GM18858 (cell line): Measurements from ENCODE around the gene PRKX.
"Not testable (repeated sequence)": the region's sequence is repeated elsewhere in the genome, so short reads cannot be mapped to it uniquely, and the experiment has no call there.

ENCODE experiments used
- ATAC-seq: cut with Tn5 transposase; IDR thresholded peaks from one replicate; pipeline ENCODE4 v1.9.1; 2021; ENCODE audit not compliant: unreplicated experiment

PRKX gene

DNA sequence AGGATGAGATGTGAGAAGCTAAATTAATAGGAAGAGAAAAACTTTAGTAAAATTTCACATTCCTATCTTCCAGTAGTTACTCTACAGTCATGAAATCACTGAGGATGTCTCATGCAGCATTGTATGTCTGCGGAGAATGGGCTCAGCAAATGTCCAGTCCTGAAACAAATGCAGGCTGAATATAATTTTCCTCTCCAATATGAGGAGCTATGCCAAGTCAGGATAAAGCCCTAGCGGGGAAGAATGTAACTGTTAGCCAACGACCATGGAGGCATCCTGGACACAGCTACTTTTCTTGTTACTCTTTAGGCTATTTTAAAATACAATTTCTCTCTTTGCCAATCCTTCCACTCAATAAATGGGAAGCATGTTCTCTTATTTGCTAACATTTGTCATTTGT is 127.7 kb downstream of the PRKX start:
- ATAC-seq: no peak

DNA sequence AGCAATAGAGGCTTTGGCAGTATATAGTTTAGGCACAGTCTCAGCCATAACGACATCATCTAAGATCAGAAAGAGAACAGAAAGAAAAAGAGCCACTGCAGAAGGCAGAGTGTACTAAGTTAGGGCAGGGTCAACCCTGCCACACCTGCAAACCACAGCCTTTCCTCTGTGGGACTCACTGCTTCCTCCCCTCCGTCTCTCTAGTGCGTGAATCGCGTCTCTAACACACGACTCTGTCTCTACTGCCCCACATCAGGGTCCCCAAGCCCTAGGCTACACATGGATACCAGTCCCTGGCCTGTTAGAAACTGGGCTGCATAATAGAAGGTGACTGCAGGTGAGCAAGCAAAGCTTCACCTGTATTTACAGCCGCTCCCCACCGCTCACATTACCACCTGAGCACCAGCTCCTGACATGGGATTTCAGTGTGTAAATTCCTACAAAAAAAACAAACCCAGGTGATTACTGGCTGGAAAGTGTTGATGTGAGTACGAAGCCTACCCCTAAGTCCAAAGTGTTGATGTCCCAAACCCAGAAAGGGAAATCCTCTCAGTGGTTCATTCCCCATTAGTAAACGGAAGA is 128.9 kb downstream of the PRKX start:
- ATAC-seq: no peak

DNA sequence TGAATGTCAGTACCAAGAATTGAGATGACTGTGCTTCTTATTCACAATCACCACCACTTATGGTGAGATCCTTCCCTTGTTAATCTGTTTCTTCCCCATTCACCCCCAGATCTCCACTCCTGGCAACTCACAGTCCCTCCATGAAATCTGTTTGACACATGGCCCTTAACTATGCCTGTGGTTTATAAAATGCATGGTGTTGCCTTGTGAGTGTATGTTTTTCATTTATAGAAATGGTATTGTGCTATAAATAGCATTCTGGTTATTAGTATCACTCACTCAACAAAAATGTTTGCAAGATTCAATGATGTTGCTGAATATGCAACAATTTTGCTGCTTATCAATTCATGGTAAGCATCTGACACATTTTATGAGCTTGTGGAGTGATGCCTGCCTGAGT is 131.0 kb downstream of the PRKX start:
- no peak for ATAC-seq

DNA sequence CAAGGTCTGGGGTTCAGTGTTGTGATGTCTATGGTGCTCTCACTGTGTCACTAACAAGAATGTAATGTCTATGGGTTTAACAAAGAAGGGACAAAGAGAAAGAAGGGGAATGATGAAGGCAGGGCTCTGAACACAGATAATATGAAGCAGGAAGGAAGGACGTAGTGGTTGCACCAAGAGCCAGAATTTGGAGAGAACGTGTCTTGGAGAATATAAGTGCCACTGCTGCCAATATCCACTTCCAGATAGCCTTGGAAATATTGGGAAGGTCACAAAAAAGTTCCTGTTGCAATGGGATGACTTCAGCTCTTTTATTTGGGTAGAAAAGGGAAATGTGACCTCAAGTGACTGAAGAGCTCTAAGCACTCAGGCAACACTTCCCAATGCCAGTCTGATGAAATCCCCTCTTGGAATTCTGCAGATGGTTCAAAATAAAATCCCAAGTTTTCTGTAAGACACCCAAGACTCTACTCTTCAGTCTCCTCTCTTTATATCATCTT is 131.8 kb downstream of the PRKX start:
- no peak for ATAC-seq

GRCh38 chrX:3577551-3577950 is 135.9 kb downstream of the PRKX start:
- ATAC-seq: no peak

GRCh38 chrX:3576886-3577501 is 136.5 kb downstream of the PRKX start:
- ATAC-seq: no peak

DNA sequence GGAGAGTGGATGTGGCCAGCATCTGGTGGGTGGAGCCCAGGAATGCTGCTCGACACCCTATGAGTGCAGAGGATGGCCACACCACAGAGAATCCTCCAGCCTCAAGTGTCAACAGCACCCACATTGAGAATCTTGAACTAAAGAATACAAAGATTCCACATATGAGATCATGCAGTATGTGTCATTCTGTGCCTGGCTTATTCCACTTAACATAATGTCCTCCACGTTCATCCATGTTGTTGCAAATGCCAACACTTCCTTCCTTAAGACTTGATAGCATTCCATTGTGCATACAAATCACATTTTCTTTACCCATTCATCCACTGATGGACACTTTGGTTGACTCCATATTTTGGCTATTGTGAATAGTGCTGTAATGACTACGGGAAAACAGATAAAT is 145.8 kb downstream of the PRKX start:
- no peak for ATAC-seq

GRCh38 chrX:3563451-3563850 is 150.0 kb downstream of the PRKX start:
- ATAC-seq: no peak

GRCh38 chrX:3560010-3560409 is 153.4 kb downstream of the PRKX start:
- not testable (repeated sequence) for ATAC-seq
